Lower lobe of right lung (tissue), 2 donors: ENCODE measurements around the gene FBN2. TPM values are rescaled to one million over a fixed set of nuclear protein-coding genes. Genes with fewer than 3 reads are reported as not detected.
"Not testable (repeated sequence)": the region's sequence is repeated elsewhere in the genome, so short reads cannot be mapped to it uniquely, and the experiment has no call there.

Experiments used
- ATAC-seq, 2 donors: fragments of 200-7000 bp; cut with Tn5 transposase; one replicate each; pipeline ENCODE4 v1.9.1; 2020 to 2022; ENCODE audit warnings: mild to moderate bottlenecking in 2 of 2, moderate library complexity in 2 of 2
- DNase-seq: peaks from one replicate; pipeline ENCODE4 v3.0.0-alpha.2; 2020
- H3K27ac ChIP-seq: fragments of 200-600 bp; one replicate; pipeline ENCODE4 v1.8.0; 2022
- H3K27me3 ChIP-seq: fragments of 200-600 bp; one replicate; pipeline ENCODE4 v1.8.0; 2022; ENCODE audit warnings: low read depth
- H3K36me3 ChIP-seq: fragments of 200-600 bp; one replicate; pipeline ENCODE4 v1.8.0; 2022; ENCODE audit warnings: mild to moderate bottlenecking
- H3K4me1 ChIP-seq: fragments of 200-600 bp; one replicate; pipeline ENCODE4 v1.8.0; 2022
- H3K4me3 ChIP-seq: fragments of 200-600 bp; one replicate; pipeline ENCODE4 v1.8.0; 2022; ENCODE audit warnings: mild to moderate bottlenecking
- H3K9me3 ChIP-seq: fragments of 200-600 bp; one replicate; pipeline ENCODE4 v1.8.0; 2022
- intact Hi-C: fragments of 100-400 bp; cut with DNase I; formaldehyde crosslinking; loops from one replicate; pipeline ENCODE4 v1.11.0; 2022
- total RNA-seq: library from RNA; stranded (reverse); fragmentation: NEBNext Ultra II Directional; extraction: Animal tissue kit (Norgen Biotek cat#: 25700); gene quantifications from one replicate; pipeline ENCODE4 v1.2.1, GENCODE V29; 2021
- TF ChIP-seq, protein P1 (sequence below): fragments of 200-600 bp; IDR thresholded peaks from one replicate; pipeline ENCODE4 v1.8.0; 2022; ENCODE audit warnings: antibody characterized with exemption, mild to moderate bottlenecking
- donor health status: DM: no; HTN: yes; CAD: no; lungs with severe emphysema.

The FBN2 gene
- total RNA-seq, 1 donor from 2014 or later, result 0.83 TPM

DNA sequence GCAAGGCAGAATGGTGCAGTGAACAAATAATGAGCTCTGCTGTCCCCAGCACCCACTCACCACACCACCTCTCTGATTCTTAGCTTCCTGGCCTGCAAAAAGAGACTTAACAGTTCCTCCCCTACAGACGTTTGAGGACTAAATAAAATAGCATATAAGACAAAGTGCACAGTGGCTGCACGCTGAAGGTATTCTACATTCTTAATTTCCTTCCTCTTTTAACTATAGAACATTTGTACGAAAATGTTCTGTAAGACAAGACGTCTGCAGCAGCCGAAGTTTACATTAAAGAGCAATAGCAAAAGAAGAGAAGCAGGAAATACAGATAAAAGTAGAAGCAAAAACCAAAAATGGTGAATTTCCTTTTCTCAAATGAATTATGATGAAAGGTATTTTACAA is 15.7 kb downstream of the FBN2 start:
- no peak for ATAC-seq
- Histone ChIP-seq H3K27ac (no peak overlapping the region), H3K27me3 (no peaks in the 10 kb centered on the region), H3K36me3 (no peaks in the 10 kb centered on the region), H3K4me1 (no peaks in the 10 kb centered on the region), H3K4me3 (no peak overlapping the region), H3K9me3 (no peaks in the 10 kb centered on the region)
- DNase-seq, result no peak
- intact Hi-C loops, result no loop called here
- TF ChIP-seq, protein P1, sequence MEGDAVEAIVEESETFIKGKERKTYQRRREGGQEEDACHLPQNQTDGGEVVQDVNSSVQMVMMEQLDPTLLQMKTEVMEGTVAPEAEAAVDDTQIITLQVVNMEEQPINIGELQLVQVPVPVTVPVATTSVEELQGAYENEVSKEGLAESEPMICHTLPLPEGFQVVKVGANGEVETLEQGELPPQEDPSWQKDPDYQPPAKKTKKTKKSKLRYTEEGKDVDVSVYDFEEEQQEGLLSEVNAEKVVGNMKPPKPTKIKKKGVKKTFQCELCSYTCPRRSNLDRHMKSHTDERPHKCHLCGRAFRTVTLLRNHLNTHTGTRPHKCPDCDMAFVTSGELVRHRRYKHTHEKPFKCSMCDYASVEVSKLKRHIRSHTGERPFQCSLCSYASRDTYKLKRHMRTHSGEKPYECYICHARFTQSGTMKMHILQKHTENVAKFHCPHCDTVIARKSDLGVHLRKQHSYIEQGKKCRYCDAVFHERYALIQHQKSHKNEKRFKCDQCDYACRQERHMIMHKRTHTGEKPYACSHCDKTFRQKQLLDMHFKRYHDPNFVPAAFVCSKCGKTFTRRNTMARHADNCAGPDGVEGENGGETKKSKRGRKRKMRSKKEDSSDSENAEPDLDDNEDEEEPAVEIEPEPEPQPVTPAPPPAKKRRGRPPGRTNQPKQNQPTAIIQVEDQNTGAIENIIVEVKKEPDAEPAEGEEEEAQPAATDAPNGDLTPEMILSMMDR, result no peak

DNA sequence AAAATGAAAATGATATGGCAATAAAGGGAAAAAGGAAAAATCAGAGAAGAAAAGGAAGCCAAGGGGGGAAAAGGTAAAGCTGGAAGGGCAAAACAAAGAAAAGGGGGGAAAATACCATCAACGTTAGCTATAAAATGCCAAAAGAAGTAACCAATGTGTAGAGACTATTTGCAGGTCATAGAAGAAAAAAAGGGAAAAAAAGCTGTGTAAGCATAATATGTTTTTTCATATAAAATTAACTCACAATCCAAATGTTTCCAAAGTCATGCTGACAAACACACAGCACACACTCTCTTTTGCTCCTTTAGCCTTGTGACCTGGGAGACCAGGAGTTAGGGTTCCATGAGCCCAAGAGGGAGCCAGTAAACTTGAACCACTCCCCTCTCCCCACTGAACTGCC is 18.2 kb downstream of the FBN2 start:
- H3K36me3 ChIP-seq, result no peaks in the 10 kb centered on the region
- TF ChIP-seq, protein P1, result no peak
- H3K27ac ChIP-seq, result no peak overlapping the region
- no peak for DNase-seq
- no peak overlapping the region for H3K4me3 ChIP-seq
- no peaks in the 10 kb centered on the region for H3K27me3 ChIP-seq
- no peaks in the 10 kb centered on the region for H3K4me1 ChIP-seq
- no peaks in the 10 kb centered on the region for H3K9me3 ChIP-seq
- intact Hi-C loops, result no loop called here
- no peak for ATAC-seq

- Histone ChIP-seq H3K36me3 (no peaks in the 10 kb centered on the region), H3K27me3 (no peaks in the 10 kb centered on the region), H3K4me3 (no peak overlapping the region), H3K27ac (no peak overlapping the region), H3K4me1 (no peaks in the 10 kb centered on the region), H3K9me3 (no peaks in the 10 kb centered on the region)
- intact Hi-C loops, result no loop called here
- TF ChIP-seq, protein P1, result no peak
- no peak for ATAC-seq
- no peak for DNase-seq
Observed at GRCh38 chr5:128516978-128517377, 21.1 kb downstream of the FBN2 start.

DNA sequence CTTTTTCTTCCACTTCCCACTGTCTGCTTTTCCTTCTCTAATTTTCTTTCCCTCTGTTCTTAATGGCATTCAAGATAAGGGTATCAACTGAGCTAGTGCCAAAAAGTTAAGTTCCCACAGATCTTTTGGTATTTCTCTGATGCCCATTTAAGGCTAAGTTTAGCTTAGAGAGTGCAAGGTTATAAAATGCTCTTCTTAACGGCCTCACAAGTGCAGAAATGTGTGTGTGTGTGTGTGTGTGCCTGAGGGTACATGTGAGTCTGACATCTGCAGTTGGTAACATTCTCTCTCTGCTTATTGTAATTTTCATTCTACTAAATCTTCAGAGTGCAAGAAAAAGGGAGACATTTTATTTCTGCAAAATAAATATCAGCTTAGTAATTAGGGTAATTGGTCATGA is 24.2 kb downstream of the FBN2 start:
- Histone ChIP-seq H3K4me1 (no peaks in the 10 kb centered on the region), H3K4me3 (no peak overlapping the region), H3K27ac (no peak overlapping the region), H3K36me3 (no peaks in the 10 kb centered on the region), H3K27me3 (no peaks in the 10 kb centered on the region), H3K9me3 (no peaks in the 10 kb centered on the region)
- DNase-seq, result no peak
- TF ChIP-seq, protein P1, result no peak
- ATAC-seq, result no peak
- intact Hi-C loops, result no loop called here

GRCh38 chr5:128512894-128513293 is 25.2 kb downstream of the FBN2 start:
- no peak for ATAC-seq
- no peak for DNase-seq
- Histone ChIP-seq H3K27me3 (no peaks in the 10 kb centered on the region), H3K27ac (no peak overlapping the region), H3K4me1 (no peaks in the 10 kb centered on the region), H3K9me3 (no peaks in the 10 kb centered on the region), H3K36me3 (no peaks in the 10 kb centered on the region), H3K4me3 (no peak overlapping the region)
- TF ChIP-seq, protein P1, result no peak
- intact Hi-C loops, result no loop called here

- DNase-seq (no peak), ATAC-seq (no peak)
- Histone ChIP-seq H3K4me1 (no peaks in the 10 kb centered on the region), H3K4me3 (no peak overlapping the region), H3K27me3 (no peaks in the 10 kb centered on the region), H3K36me3 (no peaks in the 10 kb centered on the region), H3K9me3 (no peaks in the 10 kb centered on the region), H3K27ac (no peak overlapping the region)
- intact Hi-C loops, result no loop called here
- TF ChIP-seq, protein P1, result no peak
Observed at GRCh38 chr5:128506643-128507042, 31.4 kb downstream of the FBN2 start.

- H3K27me3 ChIP-seq, ATAC-seq, intact Hi-C loops, DNase-seq, H3K36me3 ChIP-seq, H3K9me3 ChIP-seq, H3K27ac ChIP-seq, H3K4me1 ChIP-seq, H3K4me3 ChIP-seq: not testable (repeated sequence)
Observed at GRCh38 chr5:128503727-128504126, 34.3 kb downstream of the FBN2 start.
